Endometrial microvascular endothelial cells (primary cell): ENCODE data around the gene IQCE. TPM values are rescaled to one million over a fixed set of nuclear protein-coding genes. Genes with fewer than 3 reads are reported as not detected.

Experiments used
- in situ Hi-C: cut with HindIII; loops from 2 replicates; pipeline ENCODE4 v1.10.0; 2017; ENCODE audit warnings: low sequenced_read_pairs, low pct_unique_long_range_greater_than_20kb; ENCODE audit errors: inconsistent ontology term
- total RNA-seq: library from RNA; depleted of rRNA; stranded (reverse); fragments of >200 nt; gene quantifications from one replicate; pipeline ENCODE4 v1.2.3, GENCODE V29; 2015; ENCODE audit errors: inconsistent ontology term

Gene IQCE
- total RNA-seq, 1 donor from 2014 or later = 17.4 TPM

- in situ Hi-C loops = no loop called here
Measured at GRCh38 chr7:2593036-2593727, 34.4 kb downstream of the IQCE start.

GRCh38 chr7:2594599-2594998 is 35.8 kb downstream of the IQCE start:
- in situ Hi-C loops = no loop called here

GRCh38 chr7:2595258-2595860 is 36.6 kb downstream of the IQCE start:
- in situ Hi-C loops = no loop called here

GRCh38 chr7:2596464-2597272 is 37.9 kb downstream of the IQCE start:
- in situ Hi-C loops = no loop called here

- in situ Hi-C loops = no loop called here
Measured at GRCh38 chr7:2597273-2597640, 38.5 kb downstream of the IQCE start.

GRCh38 chr7:2598154-2598823 is 39.5 kb downstream of the IQCE start:
- in situ Hi-C loops = no loop called here

- in situ Hi-C loops = no loop called here
Measured at GRCh38 chr7:2601065-2601464, 42.3 kb downstream of the IQCE start.

- in situ Hi-C loops = no loop called here
Measured at GRCh38 chr7:2601907-2602306, 43.1 kb downstream of the IQCE start.

GRCh38 chr7:2602406-2603043 is 43.7 kb downstream of the IQCE start:
- in situ Hi-C loops = no loop called here

- in situ Hi-C loops = no loop called here
Measured at GRCh38 chr7:2603044-2603965, 44.5 kb downstream of the IQCE start.

- in situ Hi-C loops = no loop called here
Measured at GRCh38 chr7:2604608-2605174, 45.9 kb downstream of the IQCE start.

- in situ Hi-C loops = no loop called here
Measured at GRCh38 chr7:2605608-2606538, 47.1 kb downstream of the IQCE start.

GRCh38 chr7:2606539-2606936 is 47.8 kb downstream of the IQCE start:
- in situ Hi-C loops = no loop called here

- in situ Hi-C loops = no loop called here
Measured at GRCh38 chr7:2607122-2607922, 48.5 kb downstream of the IQCE start.

- in situ Hi-C loops = no loop called here
Measured at GRCh38 chr7:2607923-2608904, 49.4 kb downstream of the IQCE start.
